PC-3 (cell line): Measurements from ENCODE around the gene HTR3A. TPM values are rescaled to one million over a fixed set of nuclear protein-coding genes. Genes with fewer than 3 reads are reported as not detected.

Experiments used
- ATAC-seq: fragments of 200-7000 bp; cut with Tn5 transposase; 2 replicates; pipeline ENCODE4 v1.9.1; 2020; ENCODE audit warnings: mild to moderate bottlenecking, moderate library complexity
- BruUV-seq: library from RNA; stranded (reverse); fragments of 400-500 nt; replicated peaks from 2 replicates; lab custom pipeline; 2021; lab: Mats Ljungman, UMichigan
- CTCF ChIA-PET: fragments of 300-600 bp; sonication (Branson Sonifier 250); formaldehyde crosslinking; loops from one replicate; lab custom pipeline; 2022; ENCODE audit warnings: antibody characterized with exemption; lab: Charles Lee
- POLR2A ChIA-PET: fragments of 300-600 bp; sonication (Branson Sonifier 250); formaldehyde crosslinking; loops from one replicate; lab custom pipeline; 2022; ENCODE audit warnings: antibody characterized with exemption; ENCODE audit not compliant: unreplicated experiment; lab: Charles Lee
- DNase-seq: peaks from one replicate; pipeline ENCODE4 v3.0.0-alpha.2; 2015
- H2AFZ ChIP-seq: fragments of 300-600 bp; sonication (generic); 2 replicates; pipeline ENCODE4 v1.6.0; 2016; ENCODE audit warnings: antibody characterized with exemption, low read length
- H3F3A ChIP-seq: fragments of 300-600 bp; sonication (generic); one replicate; pipeline ENCODE4 v1.6.0; 2017; ENCODE audit warnings: antibody characterized with exemption, low read length, control low read depth, mild to moderate bottlenecking; ENCODE audit not compliant: unreplicated experiment
- H3K27ac ChIP-seq: fragments of 300-600 bp; sonication (generic); 2 replicates; pipeline ENCODE4 v1.5.1; 2016; ENCODE audit warnings: mild to moderate bottlenecking, low read length
- H3K27me3 ChIP-seq: fragments of 300-600 bp; sonication (generic); 2 replicates; pipeline ENCODE4 v1.6.1; 2016; ENCODE audit warnings: low read length, mixed read lengths
- H3K36me3 ChIP-seq: fragments of 300-600 bp; sonication (generic); 2 replicates; pipeline ENCODE4 v1.6.1; 2016; ENCODE audit warnings: low read depth, mixed run types, low read length, mixed read lengths
- H3K4me1 ChIP-seq: fragments of 300-600 bp; sonication (generic); 2 replicates; pipeline ENCODE4 v1.5.1; 2016; ENCODE audit warnings: low read length; ENCODE audit not compliant: insufficient read depth
- H3K4me2 ChIP-seq: fragments of 300-600 bp; sonication (generic); 2 replicates; pipeline ENCODE4 v1.6.0; 2016; ENCODE audit warnings: low read length
- H3K4me3 ChIP-seq: fragments of 300-600 bp; sonication (generic); 2 replicates; pipeline ENCODE4 v1.5.1; 2016; ENCODE audit warnings: mild to moderate bottlenecking, low read length, mixed read lengths
- H3K79me2 ChIP-seq: fragments of 300-600 bp; sonication (generic); 2 replicates; pipeline ENCODE4 v1.6.1; 2017; ENCODE audit warnings: low read length, mixed read lengths
- H3K9ac ChIP-seq: fragments of 300-600 bp; sonication (generic); 2 replicates; pipeline ENCODE4 v1.6.0; 2016; ENCODE audit warnings: mild to moderate bottlenecking, low read length
- H3K9me2 ChIP-seq: fragments of 300-600 bp; sonication (generic); replicated peaks from 2 replicates; pipeline ENCODE4 v1.6.1; 2016; ENCODE audit warnings: mixed run types, low read length, mixed read lengths
- H3K9me3 ChIP-seq: fragments of 300-600 bp; sonication (generic); 2 replicates; pipeline ENCODE4 v1.6.1; 2016; ENCODE audit warnings: low read length, mixed read lengths
- H4K20me1 ChIP-seq: fragments of 300-600 bp; sonication (generic); 2 replicates; pipeline ENCODE4 v1.6.1; 2016; ENCODE audit warnings: low read length, mixed read lengths
- CTCF ChIP-seq: fragments of 300-600 bp; sonication (generic); conservative IDR thresholded peaks from 2 replicates; pipeline ENCODE4 v1.5.1; 2017; ENCODE audit warnings: antibody characterized with exemption, low read depth, mild to moderate bottlenecking, low read length
- EZH2 ChIP-seq: fragments of 300-600 bp; sonication (generic); IDR thresholded peaks from one replicate; pipeline ENCODE4 v1.6.1; 2017; ENCODE audit warnings: antibody characterized with exemption, mild to moderate bottlenecking, low read length; ENCODE audit not compliant: unreplicated experiment
- EZH2phosphoT487 ChIP-seq: fragments of 300-600 bp; sonication (generic); IDR thresholded peaks from 2 replicates; pipeline ENCODE4 v1.6.1; 2018; ENCODE audit warnings: mild to moderate bottlenecking, antibody characterized with exemption, low read length, borderline replicate concordance
- intact Hi-C: fragments of 100-400 bp; cut with micrococcal nuclease; formaldehyde crosslinking; loops from 2 replicates; pipeline ENCODE4 v1.9.0; 2023
- total RNA-seq: library from RNA; depleted of rRNA; stranded (reverse); fragments of >200 nt; gene quantifications from 2 replicates; pipeline ENCODE4 v1.2.3, GENCODE V29; 2014

Gene HTR3A
- total RNA-seq, 1 experiment from 2014 or later = not detected

GRCh38 chr11:114017723-114018122 is 42.8 kb downstream of the HTR3A start:
- H3K27ac ChIP-seq = no peak overlapping the region
- H3K4me1 ChIP-seq = no peaks in the 10 kb centered on the region
- no peak overlapping the region for H2AFZ ChIP-seq
- H3K36me3 ChIP-seq = no peaks in the 10 kb centered on the region
- ChIA-PET CTCF (no interaction called here), POLR2A (no interaction called here)
- H3K79me2 ChIP-seq = no peaks in the 10 kb centered on the region
- no peak overlapping the region for H3K9ac ChIP-seq
- no peaks in the 10 kb centered on the region for H3K9me3 ChIP-seq
- DNase-seq = peak; percentile 56
- no peak overlapping the region for H3K4me2 ChIP-seq
- no peaks in the 10 kb centered on the region for H3F3A ChIP-seq
- H4K20me1 ChIP-seq = no peaks in the 10 kb centered on the region
- no peak for TF ChIP-seq EZH2phosphoT487
- no peak for TF ChIP-seq CTCF
- TF ChIP-seq EZH2 = no peak
- ATAC-seq = peak; percentile 18; the same call in 1 of the 2 replicates
- H3K9me2 ChIP-seq = no peaks in the 10 kb centered on the region
- no peak overlapping the region for H3K4me3 ChIP-seq
- BruUV-seq = no TSS peak
- H3K27me3 ChIP-seq = peaks cover 4% of the 10 kb centered on the region; the same call in 1 of the 2 replicates
- intact Hi-C loops = no loop called here

DNA sequence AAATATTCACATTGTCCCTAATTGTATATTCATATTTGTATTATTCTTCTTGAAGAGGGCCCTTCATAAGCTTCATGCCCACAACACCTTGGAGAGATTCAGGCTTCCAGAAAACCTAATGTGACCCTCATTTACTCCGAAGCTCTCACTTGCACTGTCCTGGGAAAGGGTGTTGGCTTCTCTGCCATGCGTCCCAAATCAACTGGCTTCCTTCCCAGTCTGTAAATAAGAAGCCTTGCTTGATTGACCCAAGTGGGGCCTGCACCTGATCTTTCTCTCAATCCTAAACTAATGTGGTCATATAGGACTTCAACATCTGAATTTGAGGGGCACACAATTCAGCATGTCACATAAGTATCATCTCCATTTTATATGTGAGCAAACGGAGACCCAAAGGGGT is 44.1 kb downstream of the HTR3A start:
- no peak for DNase-seq
- Histone ChIP-seq H3K4me2 (no peak overlapping the region), H3K9ac (no peak overlapping the region), H3K36me3 (no peaks in the 10 kb centered on the region), H3K4me3 (no peak overlapping the region), H4K20me1 (no peaks in the 10 kb centered on the region), H3F3A (no peaks in the 10 kb centered on the region), H3K79me2 (no peaks in the 10 kb centered on the region), H3K9me3 (no peaks in the 10 kb centered on the region), H3K27ac (no peak overlapping the region), H3K4me1 (no peaks in the 10 kb centered on the region), H3K27me3 (peaks cover 3% of the 10 kb centered on the region; the same call in 1 of the 2 replicates), H3K9me2 (no peaks in the 10 kb centered on the region), H2AFZ (no peak overlapping the region)
- ChIA-PET CTCF (no interaction called here), POLR2A (no interaction called here)
- intact Hi-C loops = no loop called here
- no TSS peak for BruUV-seq
- no peak for ATAC-seq
- TF ChIP-seq EZH2phosphoT487 (no peak), EZH2 (no peak), CTCF (no peak)

DNA sequence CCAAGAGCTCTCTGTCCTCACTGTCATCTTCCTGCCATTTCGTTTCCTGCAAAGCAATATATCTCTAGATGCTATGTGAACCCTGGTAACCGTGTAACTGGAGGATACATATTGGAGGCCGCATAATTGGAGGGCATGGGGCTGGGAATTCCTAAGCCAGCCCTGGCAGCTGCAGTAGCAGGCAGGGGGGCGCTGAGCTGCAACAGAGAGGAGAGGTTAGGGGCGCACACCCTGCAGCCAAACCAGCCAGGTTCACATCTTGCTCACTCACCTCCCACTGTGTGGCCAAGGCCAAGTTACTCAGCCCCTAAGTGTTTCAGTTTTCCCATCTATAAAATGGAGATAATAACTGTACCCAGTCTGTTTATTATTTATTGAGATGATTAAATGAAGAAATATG is 44.7 kb downstream of the HTR3A start:
- Histone ChIP-seq H3K9ac (no peak overlapping the region), H3K4me2 (no peak overlapping the region), H3K36me3 (no peaks in the 10 kb centered on the region), H3F3A (no peaks in the 10 kb centered on the region), H3K79me2 (no peaks in the 10 kb centered on the region), H3K4me3 (no peak overlapping the region), H3K9me3 (no peaks in the 10 kb centered on the region), H3K9me2 (no peaks in the 10 kb centered on the region), H3K27ac (no peak overlapping the region), H4K20me1 (no peaks in the 10 kb centered on the region), H3K4me1 (no peaks in the 10 kb centered on the region), H2AFZ (no peak overlapping the region), H3K27me3 (peaks cover 3% of the 10 kb centered on the region)
- TF ChIP-seq CTCF = no peak
- TF ChIP-seq EZH2 = no peak
- no peak for TF ChIP-seq EZH2phosphoT487
- BruUV-seq = no TSS peak
- CTCF ChIA-PET = no interaction called here
- POLR2A ChIA-PET = interaction anchor here (0.6 kb wide), 1 partner anchor 294 kb away, joined by 7 read pairs; no protein-coding TSS in a partner anchor
- intact Hi-C loops = no loop called here
- DNase-seq (no peak), ATAC-seq (no peak)
